Measurements from ENCODE around the gene TRIO. TPM values are rescaled to one million over a fixed set of nuclear protein-coding genes. Genes with fewer than 3 reads are reported as not detected.

Gene TRIO
- polyA plus RNA-seq, 3 donors, result 83.4 to 102 (median 96.1) TPM

DNA sequence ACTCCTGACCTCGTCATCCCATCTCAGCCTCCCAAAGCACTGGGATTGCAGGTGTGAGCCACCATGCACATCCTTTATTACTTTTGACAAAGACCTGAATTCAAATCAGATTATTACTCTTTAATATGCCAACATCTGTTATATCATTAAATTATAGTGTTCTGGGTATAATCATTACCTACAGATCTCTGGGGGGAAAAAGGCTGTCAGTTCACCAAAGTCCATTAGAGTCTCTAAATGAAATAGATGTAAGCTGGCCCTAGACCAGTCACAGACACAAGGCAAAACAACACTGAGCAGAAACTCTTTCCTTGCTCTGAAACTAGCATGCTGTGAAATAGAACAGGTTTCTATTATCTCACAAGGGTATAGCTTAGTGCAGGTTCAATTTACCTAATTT is 21.6 kb upstream of the TRIO start:
- no peak for DNase-seq (ENCODE audit: low read depth in 3 of 3, low spot score in 2 of 3)

DNA sequence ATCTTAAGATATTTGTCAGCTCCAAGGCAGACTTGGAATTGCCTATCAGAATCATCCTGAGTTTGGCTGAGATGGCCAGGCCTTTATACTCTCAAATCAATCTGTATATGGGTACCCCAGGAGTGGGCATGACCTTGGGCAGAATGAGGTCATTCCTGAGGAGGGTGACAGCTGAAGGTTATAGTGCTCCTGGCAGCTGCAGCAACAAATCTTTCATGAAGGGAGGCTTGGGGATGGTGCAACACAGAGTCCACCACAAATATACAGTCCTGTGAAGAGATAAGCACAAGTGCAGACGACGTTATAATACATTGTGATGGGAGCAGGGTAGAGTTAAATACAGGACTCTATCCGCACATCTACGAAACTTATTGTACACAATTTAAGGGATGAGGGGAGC is 21.1 kb upstream of the TRIO start:
- DNase-seq (ENCODE audit: low read depth in 3 of 3, low spot score in 2 of 3), result no peak

DNA sequence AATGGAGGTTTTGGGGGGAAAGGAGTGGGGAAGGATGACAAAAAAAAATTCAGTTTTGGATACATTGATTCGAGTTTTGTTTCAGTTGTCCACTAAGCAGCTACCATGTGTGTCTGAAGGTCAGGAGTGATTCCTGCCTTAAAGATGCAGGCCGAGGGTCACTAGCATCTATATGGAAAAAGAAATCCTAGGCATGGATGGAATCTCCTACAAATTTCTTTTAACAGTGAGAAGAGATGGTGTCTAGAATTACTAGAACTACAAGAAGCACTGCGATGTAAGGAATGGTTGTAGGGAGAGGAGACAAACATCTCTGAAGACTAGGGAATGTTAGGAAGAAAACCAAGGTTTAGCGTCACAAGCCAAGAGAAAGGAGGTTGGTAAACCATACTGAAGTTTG is 19.6 kb upstream of the TRIO start:
- no peak for DNase-seq (ENCODE audit: low read depth in 3 of 3, low spot score in 2 of 3)

DNA sequence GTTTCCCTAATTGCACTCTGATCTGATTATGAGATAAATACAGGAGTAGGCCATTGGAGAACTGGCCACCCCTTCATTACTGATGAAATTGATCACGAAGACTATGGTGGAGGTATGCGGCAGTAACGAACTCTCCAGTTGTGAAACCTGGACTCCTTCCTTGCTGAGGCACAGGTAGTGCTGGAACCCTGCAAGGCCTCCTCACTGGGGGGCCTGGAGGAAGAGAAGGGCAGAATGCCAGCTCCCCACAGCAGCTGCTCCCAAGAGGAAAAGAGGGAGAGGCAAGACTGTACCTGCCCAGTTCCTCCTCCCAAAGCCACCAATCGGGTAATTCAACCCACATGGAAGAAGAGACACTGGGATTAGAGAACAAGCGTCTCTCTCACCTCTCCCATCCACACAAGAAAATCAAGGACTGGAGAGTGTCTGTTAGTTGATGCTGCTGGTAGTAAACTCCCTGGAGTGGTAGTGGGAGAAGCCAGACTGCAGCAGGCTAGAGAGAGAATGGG is 19.1 kb upstream of the TRIO start:
- no peak for DNase-seq (ENCODE audit: low read depth in 3 of 3, low spot score in 2 of 3)

DNA sequence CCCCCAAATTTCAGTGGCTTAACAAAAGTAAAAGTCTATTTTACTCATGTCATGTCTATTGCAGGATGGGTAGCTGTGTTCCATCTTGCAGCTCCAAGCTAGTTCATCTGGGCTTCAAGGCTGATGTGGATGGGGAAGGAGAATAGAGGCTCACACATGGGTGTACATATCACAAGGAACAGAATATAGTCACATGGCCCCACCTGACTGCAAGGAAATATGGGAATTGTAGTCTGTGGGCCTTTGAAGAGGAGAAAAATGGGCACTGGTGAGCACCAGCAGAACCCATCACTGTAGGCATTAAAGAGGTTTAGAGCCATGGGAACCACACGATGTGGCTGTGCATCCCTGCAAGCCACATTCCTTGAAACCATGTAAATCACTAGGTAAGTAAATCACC is 17.9 kb upstream of the TRIO start:
- no peak for DNase-seq (ENCODE audit: low read depth in 3 of 3, low spot score in 2 of 3)

DNA sequence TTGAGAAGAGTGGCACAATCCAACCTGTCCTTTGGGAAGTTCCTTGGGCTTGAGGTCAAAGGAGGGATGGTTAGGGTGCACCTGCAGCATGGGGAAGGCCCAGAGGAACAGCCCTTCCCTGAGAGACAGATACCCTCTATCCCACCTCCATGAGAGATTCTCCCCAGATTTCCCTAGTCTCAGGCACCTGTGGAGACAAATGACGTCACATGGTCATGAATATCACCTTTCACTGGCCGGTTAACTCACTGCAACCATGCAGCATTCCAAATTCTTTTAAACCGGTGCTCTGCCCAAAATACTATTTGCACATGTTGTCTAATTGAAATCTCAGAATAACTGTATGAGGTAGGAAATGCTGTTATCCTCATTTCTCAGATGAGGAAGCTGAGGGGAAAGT is 15.6 kb upstream of the TRIO start:
- DNase-seq (ENCODE audit: low read depth in 3 of 3, low spot score in 2 of 3), result no peak

DNA sequence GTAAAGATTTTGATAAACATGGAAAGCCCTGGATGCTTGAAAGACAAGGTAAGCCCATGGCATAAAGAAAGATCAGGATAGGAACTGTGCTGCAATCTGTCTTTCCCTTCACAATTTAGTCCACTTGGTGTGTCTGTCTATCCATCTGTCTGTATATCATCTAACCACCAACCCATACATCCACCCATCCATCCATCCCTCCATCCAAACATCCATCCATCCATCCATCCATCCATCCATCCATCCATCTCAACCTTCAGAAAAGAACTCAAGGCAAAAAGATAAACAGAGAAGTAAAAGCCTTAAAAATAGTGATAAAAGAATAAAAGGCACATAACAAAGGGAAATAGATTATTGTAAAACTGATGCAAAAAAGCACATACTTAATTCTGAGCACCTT is 15.1 kb upstream of the TRIO start:
- DNase-seq (ENCODE audit: low read depth in 3 of 3, low spot score in 2 of 3), result no peak

DNA sequence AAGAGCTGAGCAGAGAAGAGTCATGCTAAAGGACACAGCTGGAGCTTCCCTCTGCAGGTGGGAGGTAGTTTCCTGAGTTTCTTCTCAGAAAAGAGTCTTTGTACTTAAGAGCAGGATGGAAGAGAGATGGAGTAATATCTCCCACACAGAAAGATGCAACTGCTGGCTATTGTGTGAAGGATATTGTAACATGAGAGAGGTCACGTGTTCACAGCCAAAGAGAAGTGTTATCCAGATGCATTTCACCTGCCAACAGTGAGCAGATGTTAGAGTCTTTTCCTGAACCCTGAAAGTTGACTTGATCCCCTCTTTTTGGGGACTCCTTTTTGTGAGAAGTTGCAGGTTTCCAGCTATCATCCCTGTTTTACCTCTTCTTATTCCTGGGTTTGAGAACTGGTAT is 14.0 kb upstream of the TRIO start:
- no peak for DNase-seq (ENCODE audit: low read depth in 3 of 3, low spot score in 2 of 3)

DNA sequence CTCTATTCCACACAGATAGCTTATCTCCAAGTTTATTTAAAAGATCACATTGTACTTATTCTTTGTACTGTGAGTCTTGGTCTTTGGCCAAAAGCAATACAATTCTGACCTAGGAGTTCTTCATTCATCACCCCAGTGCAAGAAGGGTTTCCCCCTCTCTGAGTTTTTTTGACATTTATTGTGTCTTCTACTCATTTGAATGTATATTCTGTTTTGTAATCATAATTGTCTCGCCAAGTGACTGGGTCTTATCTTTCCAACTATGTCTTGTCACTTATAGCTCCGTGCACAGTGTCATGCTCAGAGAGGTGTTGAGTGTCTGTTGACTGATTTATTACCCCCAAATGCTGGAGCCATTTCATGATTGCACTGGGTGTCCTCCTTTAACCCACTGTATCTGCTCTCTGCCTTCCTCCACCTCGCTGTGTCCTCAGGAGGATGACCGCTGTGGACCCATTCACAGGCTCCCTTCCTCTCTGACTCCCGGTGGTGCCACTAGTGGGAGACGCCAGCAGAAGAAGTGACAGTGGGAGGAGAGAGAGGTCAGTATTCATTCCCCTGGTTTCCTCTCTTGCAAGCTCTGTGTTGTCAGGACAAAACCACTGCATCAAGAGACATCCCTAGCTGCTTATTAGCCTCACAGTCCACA is 11.2 kb upstream of the TRIO start:
- no peak for DNase-seq (ENCODE audit: low read depth in 3 of 3, low spot score in 2 of 3)

DNA sequence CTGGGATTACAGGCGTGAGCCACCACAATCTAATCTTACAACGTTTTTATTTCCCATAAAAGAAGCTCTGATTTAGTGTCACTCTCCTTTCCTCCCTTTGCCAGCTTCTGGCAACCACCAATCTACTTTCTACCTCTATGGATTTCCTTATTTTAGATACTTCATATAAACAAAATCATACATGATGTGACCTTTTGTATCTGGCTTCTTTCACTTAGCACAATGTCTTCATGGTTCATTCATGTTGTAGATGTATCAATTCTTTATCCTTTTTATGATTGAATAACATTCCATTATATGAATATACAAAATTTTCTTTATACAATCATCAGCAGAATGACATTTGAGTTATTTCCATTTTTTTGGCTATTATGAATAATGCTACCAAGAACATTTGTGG is 9.7 kb upstream of the TRIO start:
- DNase-seq (ENCODE audit: low read depth in 3 of 3, low spot score in 2 of 3), result no peak

DNA sequence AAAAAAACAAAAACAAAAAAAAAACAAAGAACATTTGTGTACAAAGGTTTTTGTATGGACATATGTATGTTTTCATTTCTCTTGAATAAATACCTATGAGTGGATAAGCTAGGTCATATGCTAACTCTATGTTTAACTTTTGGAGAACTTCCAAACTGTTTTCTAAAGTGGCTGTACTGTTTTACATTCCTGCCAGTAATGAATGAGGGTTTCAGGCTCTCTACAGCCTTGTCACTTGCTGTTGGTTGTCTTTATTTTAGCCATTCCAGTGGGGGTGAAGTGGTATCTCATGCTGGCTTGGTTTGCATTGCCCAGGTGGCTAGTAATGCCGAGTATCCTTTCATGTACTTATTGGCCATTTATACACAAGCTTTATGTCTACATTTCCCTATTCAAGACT is 9.1 kb upstream of the TRIO start:
- no peak for DNase-seq (ENCODE audit: low read depth in 3 of 3, low spot score in 2 of 3)

DNA sequence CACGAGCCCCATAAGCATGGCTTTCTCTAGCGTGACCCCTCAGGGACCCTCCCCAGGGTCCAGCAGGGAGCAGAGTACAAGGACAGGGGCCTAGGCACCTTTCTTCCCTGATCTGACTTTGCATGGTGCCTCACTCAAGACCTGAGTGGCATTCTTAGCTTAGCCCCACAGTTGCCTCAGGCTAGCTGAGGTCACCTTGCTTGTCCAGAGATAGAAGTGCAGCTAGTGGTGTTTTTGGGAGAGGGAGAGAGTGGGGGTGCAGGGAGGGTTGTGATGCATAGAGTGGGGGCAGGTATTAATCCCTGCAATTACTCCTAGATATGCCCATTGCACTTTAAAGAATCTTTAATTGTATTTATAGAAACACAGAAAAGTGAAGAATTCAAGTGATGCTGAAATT is 8.4 kb upstream of the TRIO start:
- no peak for DNase-seq (ENCODE audit: low read depth in 3 of 3, low spot score in 2 of 3)

DNA sequence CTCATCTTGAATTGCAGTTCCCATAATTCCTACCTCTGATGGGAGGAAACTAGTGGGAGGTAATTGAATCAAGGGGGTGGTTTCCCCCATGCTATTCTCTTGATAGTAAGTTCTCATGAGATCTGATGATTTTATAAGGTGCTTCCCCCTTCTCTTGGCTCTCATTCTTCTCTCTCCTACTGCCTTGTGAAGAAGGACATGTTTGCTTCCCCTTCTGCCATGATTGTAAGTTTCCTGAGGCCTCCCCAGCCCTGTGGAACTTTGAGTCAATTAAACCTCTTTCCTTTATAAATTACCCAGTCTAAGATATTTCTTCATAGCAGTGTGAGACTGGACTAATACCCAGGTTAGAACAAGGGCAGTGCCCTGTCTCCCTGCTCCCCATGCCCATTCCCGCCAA is 7.5 kb upstream of the TRIO start:
- DNase-seq (ENCODE audit: low read depth in 3 of 3, low spot score in 2 of 3), result no peak

DNA sequence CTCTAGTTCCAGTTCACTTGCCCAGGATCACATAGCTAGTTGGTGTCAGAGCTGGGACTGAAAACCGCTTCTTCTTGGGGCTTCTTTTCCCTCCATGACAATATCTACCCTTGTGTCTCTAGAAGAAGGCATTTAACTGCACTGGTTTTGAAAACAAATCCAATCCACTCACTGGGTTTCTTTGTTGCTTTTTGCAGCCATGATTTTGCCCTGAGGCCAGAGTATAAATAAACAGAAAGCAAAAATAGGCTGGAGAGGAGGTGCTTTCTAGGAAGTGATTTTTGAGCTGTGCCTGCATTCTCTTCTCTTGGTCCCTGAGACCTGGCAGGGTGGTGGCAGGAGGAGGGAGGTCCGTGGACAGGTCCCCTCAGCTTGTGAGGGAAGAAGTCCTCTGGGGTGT is 6.9 kb upstream of the TRIO start:
- no peak for DNase-seq (ENCODE audit: low read depth in 3 of 3, low spot score in 2 of 3)

DNA sequence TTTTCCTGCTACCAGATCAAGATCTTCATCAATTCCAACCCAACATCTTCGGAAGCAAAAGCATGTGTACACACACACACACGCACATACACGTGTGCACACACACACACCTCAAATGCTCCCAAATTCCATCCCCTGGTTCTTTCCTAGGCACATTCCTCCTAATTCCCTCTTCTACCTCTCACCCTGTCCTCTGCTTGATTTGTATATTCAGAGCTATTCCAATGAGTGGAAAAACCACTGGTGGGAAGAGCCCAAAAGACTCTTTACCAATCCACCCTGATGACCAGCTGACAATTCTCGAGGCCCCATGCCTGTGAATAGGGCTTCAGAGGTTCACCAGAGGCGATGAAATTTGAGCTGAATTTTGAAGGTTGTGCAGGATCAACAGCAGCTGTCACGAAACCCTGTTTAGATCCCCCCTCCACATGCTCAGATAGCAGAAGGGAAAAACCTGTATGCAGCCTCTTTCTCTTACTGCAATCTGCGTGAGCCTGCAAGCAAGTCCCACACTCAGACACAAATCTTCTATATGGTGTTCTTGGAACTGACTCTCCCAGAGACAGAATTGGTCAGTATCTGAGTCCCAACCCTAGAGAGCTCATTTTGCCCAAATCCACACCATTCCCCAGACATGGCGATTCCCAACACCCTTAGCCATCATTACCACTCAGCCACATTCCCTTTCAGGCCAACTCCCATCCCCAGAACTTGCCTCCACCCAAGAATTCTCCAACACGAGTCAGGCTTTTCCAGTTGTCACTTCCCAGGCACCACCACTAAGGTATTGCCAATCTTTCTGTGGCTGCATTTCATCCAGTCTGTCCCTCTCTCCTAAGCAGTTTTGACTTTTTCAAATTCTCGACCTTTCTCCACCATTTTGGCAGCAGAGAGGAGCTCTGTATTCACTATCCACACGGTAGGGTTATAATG is 4.3 kb upstream of the TRIO start:
- no peak for DNase-seq (ENCODE audit: low read depth in 3 of 3, low spot score in 2 of 3)

DNA sequence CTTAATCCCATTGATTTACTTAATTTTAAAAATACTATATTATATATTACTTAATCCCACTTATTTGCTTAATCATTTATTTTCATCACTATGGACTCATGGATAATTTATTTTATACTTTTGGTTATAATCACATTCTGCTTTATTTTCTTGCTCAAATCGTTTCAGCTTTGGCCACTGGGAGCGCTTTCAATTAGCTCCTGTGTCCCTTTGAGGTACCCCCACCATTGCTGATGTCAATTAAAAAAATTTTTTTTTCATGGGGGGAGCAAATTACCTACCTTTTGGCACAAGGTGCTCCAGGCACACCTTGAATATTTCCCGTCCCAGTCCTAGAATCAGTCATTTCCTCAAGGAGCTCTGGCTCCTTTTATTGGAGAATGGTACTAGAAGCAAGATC is 1.4 kb upstream of the TRIO start:
- DNase-seq (ENCODE audit: low read depth in 3 of 3, low spot score in 2 of 3), result no peak

DNA sequence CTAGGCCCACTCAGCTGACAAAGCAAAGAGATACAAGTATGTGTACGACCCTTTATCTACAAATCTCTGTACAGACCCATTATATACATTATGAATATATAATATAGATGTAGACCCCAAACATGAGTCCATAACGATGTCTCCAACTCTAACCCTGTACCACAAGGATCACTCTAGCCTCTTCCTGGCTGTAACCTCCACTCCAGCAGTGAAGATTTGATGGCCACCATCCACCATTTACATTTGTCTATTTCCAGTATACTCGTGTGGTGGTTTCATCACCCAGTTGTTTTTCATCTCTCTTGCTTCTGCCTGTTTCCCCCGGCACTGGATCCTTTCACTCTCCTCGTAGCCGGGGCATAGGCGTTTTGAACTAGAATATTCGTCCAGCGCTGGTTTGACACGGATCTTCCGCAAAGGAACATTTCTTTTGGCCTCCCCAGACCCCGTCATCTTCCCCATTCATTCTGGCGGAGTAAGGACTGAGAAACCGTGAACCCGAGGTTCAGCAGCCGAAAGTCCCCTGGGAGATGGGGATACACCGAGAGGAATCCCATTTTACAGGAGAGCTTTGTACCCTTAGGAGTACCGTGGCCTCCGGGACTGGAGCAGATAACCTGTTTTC is 828 bp upstream of the TRIO start:
- no peak for DNase-seq (ENCODE audit: low read depth in 3 of 3, low spot score in 2 of 3)

DNA sequence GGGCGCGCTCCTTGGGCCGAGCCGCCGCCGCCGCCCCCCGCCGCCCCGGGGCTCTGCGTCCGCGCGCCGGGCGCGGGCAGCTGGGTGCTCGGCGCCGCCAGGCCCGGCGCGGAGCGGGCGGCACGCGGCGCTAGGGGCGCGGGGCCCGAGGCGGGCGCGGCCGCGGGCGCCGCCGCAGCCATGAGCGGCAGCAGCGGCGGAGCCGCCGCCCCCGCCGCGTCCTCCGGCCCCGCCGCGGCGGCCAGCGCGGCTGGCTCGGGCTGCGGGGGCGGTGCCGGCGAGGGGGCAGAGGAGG is 351 bp downstream of the TRIO start:
- no peak for DNase-seq (ENCODE audit: low read depth in 3 of 3, low spot score in 2 of 3)

DNA sequence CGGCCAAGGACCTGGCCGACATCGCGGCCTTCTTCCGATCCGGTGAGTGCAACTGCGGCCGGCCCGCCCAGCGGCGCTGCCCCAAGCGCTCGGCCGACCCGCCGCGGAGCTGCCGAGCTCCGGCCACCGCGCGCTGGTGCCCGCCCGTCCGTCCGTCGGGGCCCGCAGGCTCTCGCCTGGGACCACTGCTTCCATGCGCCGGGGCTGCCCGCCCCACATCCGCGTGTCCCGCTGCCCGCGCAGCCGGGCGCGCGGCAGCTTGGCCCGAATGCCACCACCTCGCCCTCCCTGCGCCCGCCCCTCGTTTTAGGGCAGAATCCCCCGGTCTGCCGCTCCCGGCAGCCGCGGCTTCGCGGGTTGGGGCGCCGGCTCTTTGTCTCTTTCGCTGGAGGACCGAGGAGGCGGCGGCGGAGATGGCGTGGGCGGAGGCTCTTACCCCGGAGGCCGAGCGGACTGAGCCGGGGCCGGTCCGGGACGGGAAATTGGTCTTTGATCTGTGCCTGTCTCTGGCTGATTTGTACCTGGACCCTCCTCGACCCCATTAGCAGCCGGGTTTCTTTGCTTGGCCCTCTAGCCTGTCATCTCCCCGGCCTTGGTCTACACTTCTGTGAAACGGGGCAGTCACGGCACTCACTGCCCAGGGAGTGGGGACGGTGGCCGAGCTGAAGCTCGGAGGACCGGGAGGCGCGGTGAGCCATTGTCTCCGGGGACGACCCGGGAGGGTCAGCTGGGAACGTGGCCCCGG is 871 bp downstream of the TRIO start:
- DNase-seq (ENCODE audit: low read depth in 3 of 3, low spot score in 2 of 3), result no peak

DNA sequence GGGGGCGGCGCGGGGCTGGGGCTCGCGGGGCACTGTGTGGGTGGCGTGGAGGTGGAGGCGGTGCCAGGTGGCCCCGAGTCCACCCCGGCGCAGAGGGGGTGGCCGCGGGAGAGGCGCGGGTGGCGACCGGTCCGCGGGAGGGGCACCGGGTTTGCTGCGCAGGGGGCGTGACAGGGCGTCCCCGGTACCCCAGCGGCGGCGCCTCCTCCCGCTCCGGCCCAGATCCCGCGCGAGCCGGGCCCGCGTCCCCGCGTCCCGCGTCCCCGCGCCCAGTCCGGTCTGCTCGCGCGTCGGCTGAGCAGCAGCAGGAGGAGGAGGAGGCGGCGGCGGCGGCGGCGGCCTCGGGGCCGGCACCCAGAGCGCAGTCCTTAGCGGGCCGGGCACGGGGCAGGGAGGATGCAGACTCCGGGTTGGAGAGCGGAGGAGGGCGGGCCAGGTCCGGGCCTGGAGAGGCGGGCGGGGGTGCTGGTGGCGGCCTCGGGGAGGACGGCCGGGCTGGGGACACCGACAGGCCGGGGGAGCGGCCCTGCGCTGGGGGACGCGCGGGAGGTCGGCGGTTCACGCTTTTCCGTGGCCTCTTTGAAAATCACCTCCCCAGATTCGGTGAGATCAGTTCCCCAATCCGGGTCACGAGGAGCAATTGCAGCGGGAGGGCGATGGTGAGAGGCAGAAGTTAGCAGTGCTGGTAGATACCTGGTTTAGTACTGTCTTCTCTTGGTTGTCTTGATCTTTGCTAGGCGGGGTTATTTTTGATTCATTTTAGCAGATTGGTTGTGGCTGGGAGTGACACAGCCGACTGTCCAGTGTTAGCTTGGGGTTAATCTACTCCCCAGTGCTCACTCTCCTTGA is 1.7 kb downstream of the TRIO start:
- DNase-seq (ENCODE audit: low read depth in 3 of 3, low spot score in 2 of 3), result no peak
